H1 (cell line): ENCODE results near the gene CCR8. TPM values are rescaled to one million over a fixed set of nuclear protein-coding genes. Genes with fewer than 3 reads are reported as not detected.

ENCODE experiments used
- BACH1 ChIP-seq: IDR thresholded peaks from 2 replicates; pipeline ENCODE4 v1.6.1; 2012; ENCODE audit warnings: low read length, improper control_type of control experiment
- CBX5 ChIP-seq: fragments of 300-800, 300-1000 bp; sonication (generic); IDR thresholded peaks from 2 replicates; pipeline ENCODE4 v1.7.1; 2016; ENCODE audit warnings: antibody characterized with exemption, low read length, low read depth
- CHD2 ChIP-seq: IDR thresholded peaks from 2 replicates; pipeline ENCODE4 v1.6.1; 2012; ENCODE audit warnings: low read length, improper control_type of control experiment
- CHD7 ChIP-seq: fragments of 300-600 bp; sonication (generic); IDR thresholded peaks from 2 replicates; pipeline ENCODE4 v1.7.1; 2012; ENCODE audit warnings: low read length, moderate library complexity, mild to moderate bottlenecking, inconsistent platforms; ENCODE audit not compliant: insufficient replicate concordance
- polyA plus RNA-seq, 7 experiments: library from polyadenylated mRNA; depleted of rRNA in 3 of 7; stranded (reverse) in 5 of 7; unstranded in 2 of 7; fragments of >200 nt in 5 of 7; fragments of 200-250 nt in 2 of 7; gene quantifications; 1 replicate in 5 of 7; 2 replicates in 1 of 7; 4 replicates in 1 of 7; pipeline versions ENCODE4 v1.2.1 to v1.2.3, GENCODE V29; 2011 to 2013; ENCODE audit warnings: missing spikeins in 2 of 7, mixed read lengths in 2 of 7
- total RNA-seq: library from RNA; stranded (reverse); fragmentation: NEBNext Ultra II Directional; extraction: Animal tissue kit (Norgen Biotek cat#: 25700); gene quantifications from 2 replicates; pipeline ENCODE4 v1.2.1, GENCODE V29; 2021
- TF ChIP-seq, protein P1 (sequence below), 3 experiments: IDR thresholded peaks; 1 replicate in 2 of 3; 2 replicates in 1 of 3; pipeline versions ENCODE4 v1.5.1 to v1.6.1; 2011; ENCODE audit warnings: low read length in 3 of 3, mild to moderate bottlenecking in 3 of 3, inconsistent platforms in 2 of 3, low read depth in 1 of 3, moderate library complexity in 1 of 3; ENCODE audit not compliant: insufficient read depth in 1 of 3; ENCODE audit errors: control extremely low read depth in 1 of 3

The CCR8 gene
- total and polyA plus RNA-seq, 2 of the 8 experiments (the other 6 are each of a cell fraction or from before 2014, with no cell fraction given), result 0.35 TPM; not detected in 1

DNA sequence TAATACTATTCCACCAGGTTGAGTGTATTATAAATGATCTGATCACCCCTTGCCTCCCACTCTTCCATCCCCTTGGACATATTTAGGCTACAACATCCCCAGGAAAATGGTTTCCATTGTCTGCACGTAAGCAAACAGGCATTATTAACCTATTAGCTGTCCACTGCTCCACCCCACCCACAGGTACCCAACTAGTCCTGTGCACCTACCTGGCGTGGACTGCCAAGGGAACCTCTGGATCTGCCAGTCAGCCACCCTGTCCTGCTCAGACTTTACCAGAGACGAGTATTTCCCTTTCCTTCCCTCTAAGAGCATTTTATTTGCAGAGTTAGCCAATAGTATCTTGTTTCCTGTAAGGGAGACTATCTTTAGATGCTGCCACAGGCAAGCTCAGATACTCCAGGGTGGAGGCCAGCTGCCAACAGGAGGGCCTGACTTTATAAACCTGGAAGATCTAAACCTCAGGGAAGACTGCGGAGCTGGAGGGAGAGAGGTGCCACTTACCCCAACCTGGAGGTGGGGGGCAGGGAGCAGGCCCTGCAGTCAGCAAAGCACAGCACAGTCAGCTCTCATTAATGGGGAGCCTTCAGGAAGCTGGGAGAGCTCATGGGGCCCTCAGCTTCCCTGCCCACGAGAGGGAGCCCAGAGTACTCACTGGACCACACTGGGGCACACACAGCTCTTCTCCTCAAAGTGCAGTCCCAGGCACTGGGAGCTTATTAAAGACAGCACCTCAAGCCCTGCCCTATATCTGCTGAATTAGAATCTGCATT, 49.6 kb upstream of the CCR8 start, which contains the start of gene CX3CR1 (continued):
- no peak for TF ChIP-seq CHD7
- TF ChIP-seq CBX5, result no peak
- TF ChIP-seq CHD2, result no peak
- no peak for TF ChIP-seq BACH1
- TF ChIP-seq, protein P1, sequence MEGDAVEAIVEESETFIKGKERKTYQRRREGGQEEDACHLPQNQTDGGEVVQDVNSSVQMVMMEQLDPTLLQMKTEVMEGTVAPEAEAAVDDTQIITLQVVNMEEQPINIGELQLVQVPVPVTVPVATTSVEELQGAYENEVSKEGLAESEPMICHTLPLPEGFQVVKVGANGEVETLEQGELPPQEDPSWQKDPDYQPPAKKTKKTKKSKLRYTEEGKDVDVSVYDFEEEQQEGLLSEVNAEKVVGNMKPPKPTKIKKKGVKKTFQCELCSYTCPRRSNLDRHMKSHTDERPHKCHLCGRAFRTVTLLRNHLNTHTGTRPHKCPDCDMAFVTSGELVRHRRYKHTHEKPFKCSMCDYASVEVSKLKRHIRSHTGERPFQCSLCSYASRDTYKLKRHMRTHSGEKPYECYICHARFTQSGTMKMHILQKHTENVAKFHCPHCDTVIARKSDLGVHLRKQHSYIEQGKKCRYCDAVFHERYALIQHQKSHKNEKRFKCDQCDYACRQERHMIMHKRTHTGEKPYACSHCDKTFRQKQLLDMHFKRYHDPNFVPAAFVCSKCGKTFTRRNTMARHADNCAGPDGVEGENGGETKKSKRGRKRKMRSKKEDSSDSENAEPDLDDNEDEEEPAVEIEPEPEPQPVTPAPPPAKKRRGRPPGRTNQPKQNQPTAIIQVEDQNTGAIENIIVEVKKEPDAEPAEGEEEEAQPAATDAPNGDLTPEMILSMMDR (IDR thresholded peaks at IDR 0.05; ENCODE audit: control extremely low read depth in 1 of 3, insufficient read depth in 1 of 3, low read depth in 1 of 3, low read length in 3 of 3), result no peak
